ENCODE results near the gene TUBG2. TPM values are rescaled to one million over a fixed set of nuclear protein-coding genes. Genes with fewer than 3 reads are reported as not detected.

Gene TUBG2
- total RNA-seq, 1 experiment from 2014 or later, result 26.7 TPM

- TF ChIP-seq, protein P1, sequence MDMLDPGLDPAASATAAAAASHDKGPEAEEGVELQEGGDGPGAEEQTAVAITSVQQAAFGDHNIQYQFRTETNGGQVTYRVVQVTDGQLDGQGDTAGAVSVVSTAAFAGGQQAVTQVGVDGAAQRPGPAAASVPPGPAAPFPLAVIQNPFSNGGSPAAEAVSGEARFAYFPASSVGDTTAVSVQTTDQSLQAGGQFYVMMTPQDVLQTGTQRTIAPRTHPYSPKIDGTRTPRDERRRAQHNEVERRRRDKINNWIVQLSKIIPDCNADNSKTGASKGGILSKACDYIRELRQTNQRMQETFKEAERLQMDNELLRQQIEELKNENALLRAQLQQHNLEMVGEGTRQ (CRISPR knock-in tag; IDR thresholded peaks at IDR 0.05), result no peak
- TF ChIP-seq EMX1 (CRISPR knock-in tag; IDR thresholded peaks at IDR 0.05), result no peak
- TF ChIP-seq, protein P2, sequence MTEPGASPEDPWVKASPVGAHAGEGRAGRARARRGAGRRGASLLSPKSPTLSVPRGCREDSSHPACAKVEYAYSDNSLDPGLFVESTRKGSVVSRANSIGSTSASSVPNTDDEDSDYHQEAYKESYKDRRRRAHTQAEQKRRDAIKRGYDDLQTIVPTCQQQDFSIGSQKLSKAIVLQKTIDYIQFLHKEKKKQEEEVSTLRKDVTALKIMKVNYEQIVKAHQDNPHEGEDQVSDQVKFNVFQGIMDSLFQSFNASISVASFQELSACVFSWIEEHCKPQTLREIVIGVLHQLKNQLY (CRISPR knock-in tag; IDR thresholded peaks at IDR 0.05), result no peak
- TF ChIP-seq PRDM15 (CRISPR knock-in tag; IDR thresholded peaks at IDR 0.05), result no peak
- no peak for TF ChIP-seq STAT6 (CRISPR knock-in tag; conservative IDR thresholded peaks at IDR 0.05; ENCODE audit: low read depth)
- no peak for TF ChIP-seq NR2C2 (CRISPR knock-in tag; IDR thresholded peaks at IDR 0.05)
- no peak for TF ChIP-seq MXD4 (CRISPR knock-in tag; IDR thresholded peaks at IDR 0.05; ENCODE audit: borderline replicate concordance)
- TF ChIP-seq, protein P3, sequence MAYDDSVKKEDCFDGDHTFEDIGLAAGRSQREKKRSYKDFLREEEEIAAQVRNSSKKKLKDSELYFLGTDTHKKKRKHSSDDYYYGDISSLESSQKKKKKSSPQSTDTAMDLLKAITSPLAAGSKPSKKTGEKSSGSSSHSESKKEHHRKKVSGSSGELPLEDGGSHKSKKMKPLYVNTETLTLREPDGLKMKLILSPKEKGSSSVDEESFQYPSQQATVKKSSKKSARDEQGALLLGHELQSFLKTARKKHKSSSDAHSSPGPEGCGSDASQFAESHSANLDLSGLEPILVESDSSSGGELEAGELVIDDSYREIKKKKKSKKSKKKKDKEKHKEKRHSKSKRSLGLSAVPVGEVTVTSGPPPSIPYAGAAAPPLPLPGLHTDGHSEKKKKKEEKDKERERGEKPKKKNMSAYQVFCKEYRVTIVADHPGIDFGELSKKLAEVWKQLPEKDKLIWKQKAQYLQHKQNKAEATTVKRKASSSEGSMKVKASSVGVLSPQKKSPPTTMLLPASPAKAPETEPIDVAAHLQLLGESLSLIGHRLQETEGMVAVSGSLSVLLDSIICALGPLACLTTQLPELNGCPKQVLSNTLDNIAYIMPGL (CRISPR knock-in tag; IDR thresholded peaks at IDR 0.05), result no peak
- TF ChIP-seq CREM (CRISPR knock-in tag; IDR thresholded peaks at IDR 0.05), result no peak
- no peak for TF ChIP-seq ZSCAN18 (CRISPR knock-in tag; IDR thresholded peaks at IDR 0.05)
Measured at GRCh38 chr17:42640121-42640520, 19.0 kb upstream of the TUBG2 start (continued).

DNA sequence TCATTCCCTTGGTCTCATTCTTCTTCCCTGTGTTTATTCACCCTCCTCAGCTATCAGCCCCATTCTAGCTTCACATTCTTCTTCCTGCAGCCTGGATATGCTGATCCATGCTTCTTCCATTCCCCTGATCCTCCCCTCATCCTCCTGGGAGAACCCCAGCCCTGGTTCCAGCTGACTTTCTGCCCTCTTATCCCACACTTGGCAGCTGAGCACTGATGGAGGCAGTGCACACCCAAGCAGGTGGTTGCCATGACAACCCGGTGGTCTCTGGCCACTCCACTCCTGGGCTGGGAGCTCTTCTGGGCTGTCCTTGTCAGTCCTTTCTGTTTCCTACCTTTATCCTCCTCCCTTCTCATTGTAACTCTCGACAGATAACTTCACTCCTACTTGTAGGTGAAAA lies 16.7 kb upstream of the TUBG2 start:
- TF ChIP-seq ELF4 (CRISPR knock-in tag; IDR thresholded peaks at IDR 0.05; ENCODE audit: low read depth), result no peak
- TF ChIP-seq, protein P2 (CRISPR knock-in tag; IDR thresholded peaks at IDR 0.05), result no peak
- TF ChIP-seq FOXP4 (CRISPR knock-in tag; IDR thresholded peaks at IDR 0.05), result no peak
- TF ChIP-seq, protein P4, sequence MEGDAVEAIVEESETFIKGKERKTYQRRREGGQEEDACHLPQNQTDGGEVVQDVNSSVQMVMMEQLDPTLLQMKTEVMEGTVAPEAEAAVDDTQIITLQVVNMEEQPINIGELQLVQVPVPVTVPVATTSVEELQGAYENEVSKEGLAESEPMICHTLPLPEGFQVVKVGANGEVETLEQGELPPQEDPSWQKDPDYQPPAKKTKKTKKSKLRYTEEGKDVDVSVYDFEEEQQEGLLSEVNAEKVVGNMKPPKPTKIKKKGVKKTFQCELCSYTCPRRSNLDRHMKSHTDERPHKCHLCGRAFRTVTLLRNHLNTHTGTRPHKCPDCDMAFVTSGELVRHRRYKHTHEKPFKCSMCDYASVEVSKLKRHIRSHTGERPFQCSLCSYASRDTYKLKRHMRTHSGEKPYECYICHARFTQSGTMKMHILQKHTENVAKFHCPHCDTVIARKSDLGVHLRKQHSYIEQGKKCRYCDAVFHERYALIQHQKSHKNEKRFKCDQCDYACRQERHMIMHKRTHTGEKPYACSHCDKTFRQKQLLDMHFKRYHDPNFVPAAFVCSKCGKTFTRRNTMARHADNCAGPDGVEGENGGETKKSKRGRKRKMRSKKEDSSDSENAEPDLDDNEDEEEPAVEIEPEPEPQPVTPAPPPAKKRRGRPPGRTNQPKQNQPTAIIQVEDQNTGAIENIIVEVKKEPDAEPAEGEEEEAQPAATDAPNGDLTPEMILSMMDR (IDR thresholded peaks at IDR 0.05), result no peak
- TF ChIP-seq ZNF396 (CRISPR knock-in tag; IDR thresholded peaks at IDR 0.05; ENCODE audit: borderline replicate concordance), result no peak
- TF ChIP-seq KAT7 (CRISPR knock-in tag; IDR thresholded peaks at IDR 0.05; ENCODE audit: borderline replicate concordance), result no peak
- no peak for TF ChIP-seq E2F1 (CRISPR knock-in tag; IDR thresholded peaks at IDR 0.05)
- TF ChIP-seq NFATC4 (CRISPR knock-in tag; IDR thresholded peaks at IDR 0.05), result no peak
- Mint-ChIP-seq H3K4me1 (peaks cover 8% of the 10 kb centered on the region), H3K9me3 (no peaks in the 10 kb centered on the region), H3K4me3 (no peak overlapping the region), H3K36me3 (no peaks in the 10 kb centered on the region), H3K27me3 (ENCODE audit: low read depth) (no peaks in the 10 kb centered on the region; the same call in 1 of the 2 replicates), H3K27ac (no peak overlapping the region)
- POLR2A ChIA-PET, result no interaction called here
- peak; percentile 69 for ATAC-seq
- DNase-seq (ENCODE audit: low spot score), result peak; percentile 38
- CTCF ChIA-PET, result interaction anchor here (0.8 to 1.3 kb wide), 5 partner anchors 32 to 178 kb away, joined by 3 to 5 read pairs (median 4); partner anchors contain the start of genes CNTNAP1, RETREG3 and TUBG1

All from WTC11 (cell line).